IPS DF 19.7 (cell line): Measurements from ENCODE around the gene TMEM240.
"Not testable (repeated sequence)": the region's sequence is repeated elsewhere in the genome, so short reads cannot be mapped to it uniquely, and the experiment has no call there.

Experiments
- DNase-seq: peaks from one replicate; pipeline ENCODE4 v3.0.0-alpha.2; 2013; ENCODE audit warnings: low read depth, low spot score

TMEM240 gene

GRCh38 chr1:1524750-1525383 lies 15.6 kb downstream of the TMEM240 start:
- DNase-seq, result not testable (repeated sequence)

GRCh38 chr1:1523651-1524050 lies 16.8 kb downstream of the TMEM240 start:
- DNase-seq, result not testable (repeated sequence)

DNA sequence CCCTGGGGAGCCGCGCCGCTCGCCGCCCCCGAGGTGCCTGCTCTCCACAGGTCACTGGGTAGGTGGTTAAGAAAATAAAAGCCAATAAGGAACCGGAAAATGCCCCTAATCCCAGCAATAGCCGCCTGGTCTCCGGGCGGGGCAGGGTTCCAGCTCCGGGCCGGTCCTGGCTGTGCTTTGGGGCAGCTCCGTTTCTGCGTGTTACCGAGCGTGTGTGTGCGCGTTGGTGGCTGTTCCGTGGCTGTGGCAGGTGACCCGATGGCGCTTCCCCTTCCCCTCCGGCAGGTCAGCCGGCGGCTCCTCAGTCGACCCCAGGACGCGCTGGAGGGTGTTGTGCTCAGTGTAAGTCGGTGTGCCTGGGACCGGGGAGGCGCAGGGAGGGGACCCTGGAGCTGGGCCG lies 17.2 kb downstream of the TMEM240 start:
- DNase-seq, result not testable (repeated sequence)

DNA sequence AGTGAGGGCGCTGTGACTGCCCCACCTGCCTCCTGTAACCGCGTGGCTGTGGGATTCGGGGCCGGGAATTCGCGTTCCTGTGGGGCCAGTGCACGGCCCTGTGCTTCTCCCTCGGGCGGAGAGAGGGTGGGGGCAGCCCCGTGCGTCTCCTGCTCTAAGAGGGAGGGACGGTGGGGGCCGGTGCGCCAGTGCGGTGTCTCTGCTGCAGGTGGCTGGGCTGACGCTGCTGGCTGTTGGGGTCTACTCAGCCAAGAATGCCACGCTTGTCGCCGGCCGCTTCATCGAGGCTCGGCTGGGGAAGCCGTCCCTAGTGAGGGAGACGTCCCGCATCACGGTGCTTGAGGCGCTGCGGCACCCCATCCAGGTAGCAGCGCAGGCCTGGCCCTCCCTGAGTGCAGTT lies 17.9 kb downstream of the TMEM240 start:
- not testable (repeated sequence) for DNase-seq

GRCh38 chr1:1521331-1521730 lies 19.1 kb downstream of the TMEM240 start:
- no peak for DNase-seq

- not testable (repeated sequence) for DNase-seq
Measured at GRCh38 chr1:1519805-1520505, 20.5 kb downstream of the TMEM240 start.

DNA sequence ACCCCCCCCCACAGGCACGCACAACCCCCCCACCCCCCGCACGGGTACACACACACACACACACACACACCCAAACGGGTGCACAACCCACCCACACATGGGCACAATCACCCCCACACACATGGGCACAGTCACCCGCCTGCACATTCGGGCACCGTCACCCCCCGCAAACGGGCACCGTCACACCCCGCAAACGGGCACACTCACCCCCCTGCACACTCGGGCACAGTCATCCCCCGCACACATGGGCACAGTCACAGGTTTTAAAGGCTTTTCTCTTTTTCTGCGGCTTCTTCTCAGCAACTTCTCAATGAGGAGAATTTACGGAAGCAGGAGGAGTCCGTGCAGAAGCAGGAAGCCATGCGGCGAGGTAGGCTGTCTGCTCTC lies 21.8 kb downstream of the TMEM240 start:
- not testable (repeated sequence) for DNase-seq

DNA sequence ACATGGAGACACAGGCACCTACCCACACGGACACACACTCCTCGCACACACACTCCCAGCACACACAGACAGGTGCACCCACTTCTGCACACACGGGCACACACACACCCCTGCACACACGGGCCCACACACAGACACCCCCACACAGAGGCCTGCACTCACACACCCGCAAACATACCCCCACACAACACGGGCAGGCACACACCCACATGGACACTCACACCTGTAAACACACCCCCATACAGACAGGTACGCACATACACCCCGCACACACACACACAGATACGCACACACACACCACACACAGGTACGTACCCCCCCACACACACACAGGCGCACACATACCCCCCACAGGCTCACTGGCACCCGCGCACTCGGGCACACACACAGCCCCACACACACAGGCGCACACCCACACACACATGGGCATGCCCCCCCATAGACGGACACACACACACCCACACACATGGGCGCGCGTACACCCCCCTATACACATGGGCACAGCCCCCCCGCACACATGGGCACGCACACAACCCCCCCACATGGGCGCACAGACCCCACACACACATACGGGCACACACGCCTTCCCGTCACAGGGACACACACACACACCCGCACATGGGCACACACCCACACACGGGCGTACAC lies 22.3 kb downstream of the TMEM240 start:
- no peak for DNase-seq

- DNase-seq, result not testable (repeated sequence)
Measured at GRCh38 chr1:1516923-1517322, 23.5 kb downstream of the TMEM240 start.

DNA sequence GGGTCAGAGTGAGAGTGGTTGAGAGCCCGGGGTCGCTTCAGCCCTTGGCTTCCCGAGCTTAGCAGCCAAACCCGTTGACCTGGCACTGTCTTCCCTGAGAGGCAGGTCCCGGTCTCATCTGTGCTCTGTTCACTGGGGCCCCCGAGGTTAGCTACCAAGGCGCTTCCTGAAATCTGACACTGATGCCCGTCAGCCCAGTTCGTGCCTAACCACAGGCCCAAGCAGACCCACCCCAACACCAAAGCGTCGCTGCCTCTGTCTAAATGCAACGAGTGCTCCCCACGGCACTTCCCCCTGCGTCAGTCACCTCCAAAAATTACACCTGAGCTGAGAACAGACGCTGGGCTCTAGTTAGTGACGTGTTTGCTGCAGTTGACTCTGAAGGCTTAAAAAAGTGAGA lies 26.0 kb downstream of the TMEM240 start:
- not testable (repeated sequence) for DNase-seq

DNA sequence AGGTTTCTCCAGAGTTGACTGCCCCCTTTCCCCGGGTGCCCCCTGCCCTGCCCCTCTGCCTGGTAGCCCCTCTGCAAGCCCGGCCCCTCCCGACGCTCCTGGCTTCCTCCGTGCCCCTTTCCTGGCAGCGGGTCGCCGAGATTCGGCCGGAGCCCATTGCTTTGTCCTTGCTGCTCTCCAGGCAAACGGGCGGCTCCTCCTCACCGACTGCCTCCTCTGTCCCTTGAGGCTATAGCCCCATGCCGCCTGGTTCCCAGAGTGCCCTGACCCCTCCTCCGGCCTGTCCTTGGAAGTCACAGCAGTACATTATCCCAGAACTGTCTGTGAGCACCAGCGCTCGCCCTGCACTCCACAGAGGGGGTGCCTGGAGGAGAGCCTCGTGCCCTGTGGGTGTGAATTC lies 26.7 kb downstream of the TMEM240 start:
- not testable (repeated sequence) for DNase-seq

DNA sequence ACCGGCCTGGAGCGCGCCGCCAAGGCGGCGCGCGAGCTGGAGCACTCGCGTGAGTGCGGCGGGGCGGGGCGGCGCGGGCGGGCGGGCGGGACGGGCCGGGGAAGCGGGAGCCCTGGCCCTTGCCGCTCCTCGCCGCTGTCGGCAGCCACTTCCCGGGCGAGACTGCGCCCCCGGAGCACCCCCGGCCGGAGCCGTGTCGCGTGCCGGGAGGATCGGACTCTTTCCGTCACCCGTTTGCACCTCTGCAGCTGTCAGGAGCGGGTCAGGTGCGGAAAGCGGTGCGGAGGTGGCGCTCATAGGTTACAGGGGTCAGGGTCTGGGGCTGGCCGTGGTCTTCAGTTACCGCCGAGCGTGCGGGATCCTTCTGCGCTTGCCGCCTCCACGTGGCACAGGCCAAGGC lies 28.0 kb downstream of the TMEM240 start:
- DNase-seq, result not testable (repeated sequence)

- DNase-seq, result no peak
Measured at GRCh38 chr1:1511533-1512285, 28.7 kb downstream of the TMEM240 start, which contains the start of gene ATAD3A. TSS of gene ATAD3A (plus strand) at chr1:1512162. CDS start at chr1:1512269, 107 bp downstream.

- DNase-seq, result no peak
Measured at GRCh38 chr1:1510912-1511532, 29.4 kb downstream of the TMEM240 start.

DNA sequence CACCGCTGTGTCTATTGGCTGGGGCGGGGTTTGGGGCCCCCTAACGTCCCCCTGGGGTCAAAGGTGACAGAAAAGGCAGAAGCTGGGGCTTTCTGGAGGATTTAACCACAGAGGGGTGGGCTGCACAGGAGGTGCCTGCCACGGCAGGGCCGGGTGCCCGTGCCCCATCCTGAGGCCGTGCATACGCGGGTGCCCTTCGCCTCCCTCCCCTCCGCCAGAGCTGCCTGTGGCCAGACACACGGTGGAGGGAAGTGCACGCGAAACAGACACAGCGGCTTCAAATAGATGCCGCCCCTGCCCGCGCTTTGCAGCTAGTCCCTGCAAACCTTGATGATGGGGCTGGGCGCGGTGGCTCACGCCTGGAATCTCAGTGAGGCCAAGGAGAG lies 31.0 kb downstream of the TMEM240 start:
- DNase-seq, result not testable (repeated sequence)

DNA sequence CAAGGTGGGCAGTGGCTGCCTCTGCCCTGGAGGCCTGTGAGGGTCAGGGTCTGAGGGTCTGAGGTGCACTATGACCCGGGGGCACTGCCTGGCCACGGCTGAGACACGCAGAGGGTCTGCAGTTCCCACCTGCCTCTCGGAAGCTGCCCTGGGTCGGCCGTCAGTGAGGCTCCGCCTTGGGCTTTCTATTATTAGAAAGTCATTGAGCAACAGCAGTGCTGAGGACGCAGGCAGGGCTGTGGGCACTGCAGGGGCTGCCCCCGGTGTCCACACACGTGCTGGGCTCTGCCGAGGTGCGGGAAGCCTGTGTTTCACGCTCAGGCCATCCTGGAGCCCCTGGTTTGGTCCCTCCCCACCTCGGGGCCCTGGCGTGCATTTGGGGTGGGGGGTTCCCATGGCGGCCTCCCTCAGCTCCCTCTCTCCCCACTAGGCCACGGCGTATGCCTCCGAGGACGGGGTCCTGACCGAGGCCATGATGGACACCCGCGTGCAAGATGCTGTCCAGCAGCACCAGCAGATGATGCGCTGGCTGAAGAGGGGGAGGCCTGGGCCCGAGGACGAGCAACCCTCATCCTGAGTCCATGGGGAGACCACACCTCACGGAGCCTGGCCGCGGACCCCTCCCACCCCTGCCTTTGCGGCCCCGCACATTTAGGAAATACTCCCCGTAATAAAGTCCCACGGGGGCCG lies 31.5 kb downstream of the TMEM240 start:
- DNase-seq, result not testable (repeated sequence)

DNA sequence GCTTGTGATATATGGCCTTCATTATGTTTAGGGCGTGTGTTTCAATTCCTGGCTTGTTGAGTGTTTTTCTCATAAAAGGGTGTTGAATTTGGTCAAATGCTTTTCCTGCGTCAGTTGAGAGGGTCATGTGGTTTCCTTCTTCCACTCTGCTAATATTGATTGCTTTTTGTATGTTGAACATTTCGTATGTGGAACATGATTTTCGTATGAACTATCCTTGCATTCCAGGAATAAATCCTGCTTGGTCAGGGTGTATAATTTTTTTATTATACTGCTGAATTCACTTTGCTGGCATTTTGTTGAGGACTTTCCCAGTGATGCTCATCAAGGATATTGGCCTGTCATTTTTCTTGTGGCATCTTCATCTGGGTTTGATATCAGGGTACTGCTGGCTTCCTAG lies 33.1 kb downstream of the TMEM240 start:
- DNase-seq, result no peak

DNA sequence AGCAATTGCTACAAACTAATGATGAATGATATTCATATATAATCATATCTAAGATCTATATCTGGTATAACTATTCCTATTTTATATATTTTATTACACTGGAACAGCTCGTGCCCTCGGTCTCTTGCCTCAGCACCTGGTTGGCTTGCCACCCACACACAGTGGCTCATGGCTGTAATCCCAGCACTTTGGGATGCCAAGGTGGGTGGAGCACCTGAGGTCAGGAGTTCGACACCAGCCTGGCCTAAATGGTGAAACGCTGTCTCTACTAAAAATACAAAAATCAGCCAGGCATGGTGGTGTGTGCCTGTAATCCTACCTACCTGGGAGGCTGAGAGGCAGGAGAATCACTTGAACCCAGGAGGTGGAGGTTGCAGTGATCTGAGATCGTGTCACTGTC lies 34.6 kb downstream of the TMEM240 start:
- not testable (repeated sequence) for DNase-seq

DNA sequence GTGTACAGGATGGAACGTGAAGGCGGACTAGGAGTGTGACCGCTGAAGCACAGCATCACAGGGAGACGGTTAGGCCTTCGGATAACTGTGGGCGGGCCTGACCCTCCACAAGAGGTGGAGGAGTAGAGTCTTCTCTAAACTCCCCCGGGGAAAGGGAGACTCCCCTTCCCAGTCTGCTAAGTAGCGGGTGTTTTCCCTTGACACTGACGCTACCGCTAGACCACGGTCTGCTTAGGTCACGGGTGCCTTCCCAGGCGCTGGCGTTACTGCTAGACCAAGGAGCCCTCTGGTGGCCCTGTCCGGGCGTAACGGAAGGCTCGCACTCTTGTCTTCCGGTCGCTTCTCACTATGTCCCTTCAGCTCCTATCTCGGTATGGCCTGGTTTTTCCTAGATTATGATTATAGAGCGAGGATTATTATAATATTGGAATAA lies 35.0 kb downstream of the TMEM240 start:
- not testable (repeated sequence) for DNase-seq

GRCh38 chr1:1504777-1505365 lies 35.6 kb downstream of the TMEM240 start:
- not testable (repeated sequence) for DNase-seq
